ENCODE data around the gene RAC3. TPM values are rescaled to one million over a fixed set of nuclear protein-coding genes. Genes with fewer than 3 reads are reported as not detected.

The RAC3 gene
- total and polyA plus RNA-seq, 9 of the 15 experiments (the other 6 are each of a cell fraction or from before 2014, with no cell fraction given): 0.23 to 292 (median 118) TPM

DNA sequence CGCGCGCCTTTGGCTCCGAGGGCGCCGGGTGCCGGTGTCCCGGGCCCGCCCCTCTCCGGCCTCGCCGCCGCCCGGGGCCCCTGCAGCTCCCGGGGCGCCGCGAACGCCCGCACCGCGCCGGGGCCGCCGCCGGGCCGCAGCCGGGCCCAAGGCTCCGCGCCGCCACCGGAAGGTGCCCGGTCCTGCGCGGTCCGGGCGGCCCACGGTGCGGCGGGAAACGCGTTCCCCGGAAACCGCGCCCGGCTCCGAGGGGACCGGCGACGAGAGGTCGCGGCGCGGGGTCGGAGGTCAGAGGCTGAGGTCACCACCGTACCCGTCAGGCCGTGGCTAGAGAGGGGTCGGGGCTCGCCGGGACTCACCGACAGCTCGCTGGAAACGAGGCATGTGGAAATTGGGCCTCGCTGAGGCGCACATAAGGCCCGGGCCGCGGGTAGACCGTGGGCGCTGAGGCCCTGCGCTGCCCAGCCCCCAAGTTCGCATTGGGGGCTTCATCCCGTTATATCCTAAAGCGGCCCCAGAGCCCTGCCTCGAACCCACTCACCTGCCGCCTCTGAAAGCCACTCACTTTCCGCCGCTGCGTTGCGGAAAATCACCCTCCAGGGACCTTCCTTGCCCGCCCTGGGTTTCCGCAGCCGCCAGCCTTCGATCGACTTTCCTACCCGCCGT is 34.3 kb downstream of the RAC3 start, which contains the start of gene DUS1L (continued):
- 0 out of 2 replicates have a peak, but pooled peaks have one; percentile 52 for TF ChIP-seq BRD4 (IDR thresholded peaks at IDR 0.05)
- peak; percentile 36; the same call in 1 of the 2 replicates for TF ChIP-seq ELF1 (tag; IDR thresholded peaks at IDR 0.05)
- no peak for TF ChIP-seq CBFA2T2 (conservative IDR thresholded peaks at IDR 0.05)
- TF ChIP-seq, protein P1, sequence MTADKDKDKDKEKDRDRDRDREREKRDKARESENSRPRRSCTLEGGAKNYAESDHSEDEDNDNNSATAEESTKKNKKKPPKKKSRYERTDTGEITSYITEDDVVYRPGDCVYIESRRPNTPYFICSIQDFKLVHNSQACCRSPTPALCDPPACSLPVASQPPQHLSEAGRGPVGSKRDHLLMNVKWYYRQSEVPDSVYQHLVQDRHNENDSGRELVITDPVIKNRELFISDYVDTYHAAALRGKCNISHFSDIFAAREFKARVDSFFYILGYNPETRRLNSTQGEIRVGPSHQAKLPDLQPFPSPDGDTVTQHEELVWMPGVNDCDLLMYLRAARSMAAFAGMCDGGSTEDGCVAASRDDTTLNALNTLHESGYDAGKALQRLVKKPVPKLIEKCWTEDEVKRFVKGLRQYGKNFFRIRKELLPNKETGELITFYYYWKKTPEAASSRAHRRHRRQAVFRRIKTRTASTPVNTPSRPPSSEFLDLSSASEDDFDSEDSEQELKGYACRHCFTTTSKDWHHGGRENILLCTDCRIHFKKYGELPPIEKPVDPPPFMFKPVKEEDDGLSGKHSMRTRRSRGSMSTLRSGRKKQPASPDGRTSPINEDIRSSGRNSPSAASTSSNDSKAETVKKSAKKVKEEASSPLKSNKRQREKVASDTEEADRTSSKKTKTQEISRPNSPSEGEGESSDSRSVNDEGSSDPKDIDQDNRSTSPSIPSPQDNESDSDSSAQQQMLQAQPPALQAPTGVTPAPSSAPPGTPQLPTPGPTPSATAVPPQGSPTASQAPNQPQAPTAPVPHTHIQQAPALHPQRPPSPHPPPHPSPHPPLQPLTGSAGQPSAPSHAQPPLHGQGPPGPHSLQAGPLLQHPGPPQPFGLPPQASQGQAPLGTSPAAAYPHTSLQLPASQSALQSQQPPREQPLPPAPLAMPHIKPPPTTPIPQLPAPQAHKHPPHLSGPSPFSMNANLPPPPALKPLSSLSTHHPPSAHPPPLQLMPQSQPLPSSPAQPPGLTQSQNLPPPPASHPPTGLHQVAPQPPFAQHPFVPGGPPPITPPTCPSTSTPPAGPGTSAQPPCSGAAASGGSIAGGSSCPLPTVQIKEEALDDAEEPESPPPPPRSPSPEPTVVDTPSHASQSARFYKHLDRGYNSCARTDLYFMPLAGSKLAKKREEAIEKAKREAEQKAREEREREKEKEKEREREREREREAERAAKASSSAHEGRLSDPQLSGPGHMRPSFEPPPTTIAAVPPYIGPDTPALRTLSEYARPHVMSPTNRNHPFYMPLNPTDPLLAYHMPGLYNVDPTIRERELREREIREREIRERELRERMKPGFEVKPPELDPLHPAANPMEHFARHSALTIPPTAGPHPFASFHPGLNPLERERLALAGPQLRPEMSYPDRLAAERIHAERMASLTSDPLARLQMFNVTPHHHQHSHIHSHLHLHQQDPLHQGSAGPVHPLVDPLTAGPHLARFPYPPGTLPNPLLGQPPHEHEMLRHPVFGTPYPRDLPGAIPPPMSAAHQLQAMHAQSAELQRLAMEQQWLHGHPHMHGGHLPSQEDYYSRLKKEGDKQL (CRISPR knock-in tag; IDR thresholded peaks at IDR 0.05; ENCODE audit: borderline replicate concordance): no peak
- no peak for TF ChIP-seq ZNF23 (CRISPR knock-in tag; IDR thresholded peaks at IDR 0.05)
- no peak for TF ChIP-seq MBD1 (CRISPR knock-in tag; IDR thresholded peaks at IDR 0.05)
- TF ChIP-seq ZFP91 (CRISPR knock-in tag; IDR thresholded peaks at IDR 0.05): 0 out of 2 replicates have a peak, but pooled peaks have one; percentile 68
- TF ChIP-seq XRCC5 (IDR thresholded peaks at IDR 0.05; ENCODE audit: low read depth, low read length): peak; percentile 79; the same call in 1 of the 2 replicates
- no peak for TF ChIP-seq THAP7 (CRISPR knock-in tag; IDR thresholded peaks at IDR 0.05)
- peak; percentile 92; the same call in 1 of the 2 replicates for TF ChIP-seq ERF (CRISPR knock-in tag; IDR thresholded peaks at IDR 0.05)
- no peak; the same call in 1 of the 2 replicates for TF ChIP-seq ZNF644 (tag; IDR thresholded peaks at IDR 0.05; ENCODE audit: low read depth)
- TF ChIP-seq THAP12 (CRISPR knock-in tag; IDR thresholded peaks at IDR 0.05): 0 out of 2 replicates have a peak, but pooled peaks have one; percentile 38
- no peak for TF ChIP-seq ATF2 (CRISPR knock-in tag; IDR thresholded peaks at IDR 0.05)

All from K562 (cell line).